Measurements from ENCODE around the gene EPN2. TPM values are rescaled to one million over a fixed set of nuclear protein-coding genes. Genes with fewer than 3 reads are reported as not detected.

The EPN2 gene
- total RNA-seq, 2 donors from 2014 or later = 74.1 to 82.2 TPM

DNA sequence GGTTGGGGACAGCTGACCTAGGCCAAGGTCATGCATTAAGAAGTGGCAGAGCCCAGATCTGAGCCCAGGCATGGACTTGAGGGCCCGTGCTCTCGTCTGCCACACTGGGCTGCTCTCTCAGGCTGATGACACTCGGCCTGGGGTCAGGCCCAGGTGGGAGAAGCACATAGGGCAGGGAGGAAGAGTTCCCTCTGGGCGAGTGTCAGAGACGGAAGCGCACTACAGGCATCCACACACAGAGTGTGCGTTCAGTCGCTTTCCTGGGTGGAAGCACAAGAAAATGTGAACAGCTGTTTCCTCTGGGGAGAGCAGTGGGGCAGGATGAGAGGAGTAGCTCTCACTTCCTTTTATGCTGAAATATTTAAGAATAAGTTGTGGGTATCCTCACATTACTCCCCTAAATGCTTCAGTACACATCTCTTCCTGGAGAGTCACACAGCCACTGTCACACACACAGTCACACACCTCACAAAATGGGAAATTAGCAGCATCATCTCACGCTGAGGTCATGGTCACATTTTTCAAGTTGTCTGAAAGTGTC, 65.7 kb downstream of the EPN2 start:
- DNase-seq (no peak), ATAC-seq (peak; percentile 15 to 25)
- intact Hi-C loops (cut with DNase I) = loop anchor here in 1 of 2 donors (2.0 kb wide), 1 partner anchor 34 kb away; no protein-coding TSS in a partner anchor

DNA sequence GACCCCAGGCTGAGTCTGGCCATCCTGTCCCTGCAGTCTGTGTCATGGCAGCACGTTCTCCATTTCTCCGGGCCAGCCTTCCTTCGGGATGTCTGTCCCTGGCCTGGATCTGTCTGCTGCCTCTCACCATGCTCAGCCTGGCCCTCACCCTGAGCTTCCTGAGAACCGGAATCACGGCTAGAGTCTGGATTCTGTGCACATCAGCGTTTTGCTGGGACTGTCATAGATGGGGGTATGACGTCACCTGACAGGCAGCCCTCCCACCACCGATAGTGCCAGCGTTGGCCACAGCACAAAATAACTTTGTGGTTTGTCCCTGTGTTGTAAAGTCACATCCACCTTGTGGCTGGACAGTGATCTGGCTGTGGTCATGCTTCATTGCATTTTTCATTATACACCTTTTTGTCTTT, 66.2 kb downstream of the EPN2 start:
- peak; percentile 38 for DNase-seq
- peak; percentile 38 to 53 for ATAC-seq
- intact Hi-C loops (cut with DNase I) = loop anchor here in 1 of 2 donors (2.0 kb wide), 1 partner anchor 35 kb away; no protein-coding TSS in a partner anchor

DNA sequence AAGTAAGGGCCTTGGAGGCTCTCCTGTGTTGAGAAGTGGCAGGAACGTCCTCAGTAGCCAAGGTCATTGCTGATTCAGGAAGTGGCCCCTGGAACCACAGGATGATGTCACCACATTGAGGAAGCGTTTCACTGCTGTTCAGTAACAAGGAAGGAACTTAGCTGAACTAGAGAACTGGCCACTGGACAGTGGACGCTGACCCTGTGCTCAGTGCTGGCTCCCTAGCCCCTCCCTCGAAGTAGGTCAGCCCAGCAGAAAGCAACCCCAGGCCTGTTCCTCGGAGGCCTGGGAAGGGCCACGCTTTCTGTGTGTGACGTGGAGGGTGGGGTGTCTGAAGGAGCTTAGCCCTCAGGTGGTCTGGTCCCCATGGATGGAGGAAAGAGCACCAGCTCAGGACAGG, 67.0 kb downstream of the EPN2 start:
- peak; percentile 45 to 75 for ATAC-seq
- peak; percentile 58 for DNase-seq
- intact Hi-C loops (cut with DNase I) = no loop called here

DNA sequence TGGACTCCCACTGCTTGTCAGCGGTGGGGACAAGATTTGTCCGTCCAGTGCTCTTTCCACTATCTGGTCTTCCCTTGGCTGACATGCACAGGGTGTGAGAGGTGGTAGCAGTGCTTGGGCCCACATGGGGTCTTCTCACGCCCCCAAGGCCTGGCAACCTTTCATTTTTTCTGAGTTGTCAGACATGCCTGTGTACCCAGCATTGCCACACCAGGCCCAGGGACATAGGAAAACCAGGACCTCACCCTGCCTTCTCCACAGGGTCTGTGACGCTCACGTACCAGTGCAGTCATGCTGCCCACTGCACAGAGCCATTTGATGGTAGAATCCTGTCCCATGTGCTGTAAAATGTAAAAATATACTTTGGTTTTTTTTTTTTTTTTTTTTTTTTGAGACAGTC, 67.6 kb downstream of the EPN2 start:
- intact Hi-C loops (cut with DNase I) = no loop called here
- ATAC-seq (no peak), DNase-seq (no peak)

DNA sequence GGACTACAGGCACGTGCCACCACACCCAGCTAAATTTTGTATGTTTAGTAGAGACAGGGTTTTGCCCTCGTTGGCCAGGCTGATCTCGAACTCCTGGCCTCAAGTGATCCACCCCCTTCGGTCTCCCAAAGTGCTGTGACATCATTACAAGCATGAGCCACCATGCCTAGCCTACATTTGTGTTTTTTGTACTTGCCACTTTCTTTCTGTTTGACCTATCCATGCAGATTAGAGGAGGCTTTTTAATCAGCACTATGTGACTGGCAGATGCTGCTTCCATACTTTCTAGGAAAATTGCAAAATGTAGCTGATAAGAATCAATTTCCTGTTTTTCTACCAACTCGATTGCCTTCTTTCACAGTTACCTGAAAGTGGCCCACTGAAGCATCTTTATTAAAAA, 68.1 kb downstream of the EPN2 start:
- no peak for ATAC-seq
- intact Hi-C loops (cut with DNase I) = no loop called here

DNA sequence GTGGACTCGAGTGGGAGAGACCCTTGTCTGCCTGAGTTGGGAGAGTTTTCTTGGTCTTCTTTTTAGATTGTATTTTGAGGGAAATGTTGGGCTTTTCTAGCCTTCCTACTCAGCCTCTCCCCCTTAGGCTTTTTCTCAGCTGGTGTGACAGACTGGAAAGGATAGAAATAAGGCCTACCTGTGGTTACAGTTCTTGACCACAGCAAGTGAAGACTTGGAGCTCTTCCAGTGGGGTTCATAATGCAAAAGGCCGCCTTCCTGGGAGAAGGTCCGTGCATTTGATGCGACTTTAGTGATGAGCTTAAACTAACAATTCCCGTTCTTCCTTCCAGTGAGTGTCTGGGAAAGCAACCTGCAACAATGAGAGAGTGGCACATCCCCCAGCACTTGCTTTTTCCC, 68.6 kb downstream of the EPN2 start:
- ATAC-seq (no peak), DNase-seq (no peak)
- intact Hi-C loops (cut with DNase I) = no loop called here

More for the DNA sequence above, 68.1 kb downstream of the EPN2 start:
- no peak for DNase-seq

DNA sequence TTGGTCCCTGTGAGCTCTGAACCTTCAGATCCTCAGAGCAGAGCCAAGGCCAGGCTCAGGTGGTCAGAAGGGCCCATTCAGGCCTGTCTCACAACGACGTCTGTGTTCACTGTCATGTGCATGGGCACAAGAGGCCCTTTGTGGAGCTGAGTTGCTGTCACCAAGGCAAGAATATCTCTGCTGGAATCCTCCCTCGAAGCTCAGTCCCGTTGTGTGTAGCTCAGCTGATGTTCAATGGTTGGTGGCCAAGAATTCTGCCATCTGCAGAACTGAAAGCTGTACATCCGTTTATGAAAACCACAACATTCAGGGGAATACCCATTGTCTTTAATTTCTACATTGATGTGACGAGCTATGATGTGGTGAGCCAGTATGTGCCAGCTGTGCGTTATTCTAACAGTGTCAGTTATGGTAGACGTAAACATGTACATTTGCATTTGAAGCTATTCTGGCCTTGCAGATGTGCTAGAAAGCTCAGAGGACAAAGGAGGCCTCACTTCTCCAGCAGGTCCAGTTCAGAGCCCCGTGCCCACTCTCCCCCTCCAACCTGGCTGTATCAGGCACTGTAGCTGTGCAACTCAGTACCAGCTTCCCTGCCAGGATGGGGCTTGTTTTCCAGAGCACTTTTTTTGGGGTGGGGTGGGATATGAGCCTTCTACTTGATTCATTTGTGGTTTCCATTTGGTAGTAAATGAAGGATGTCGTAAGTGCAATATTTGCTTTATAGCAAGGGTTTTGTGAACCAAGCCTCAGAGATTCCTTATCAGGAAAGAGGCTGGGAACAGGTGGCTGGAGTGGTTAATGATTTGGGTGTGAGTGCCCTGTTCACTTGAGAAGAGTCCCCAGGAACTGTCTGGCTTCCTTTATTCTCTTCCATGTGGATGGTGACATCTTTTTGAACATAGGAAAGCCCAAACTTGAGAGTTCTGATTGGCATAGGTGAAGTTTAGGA, 69.3 kb downstream of the EPN2 start:
- DNase-seq = peak; percentile 15
- intact Hi-C loops (cut with DNase I) = no loop called here
- peak in 1 of 2 donors; percentile 9 for ATAC-seq

DNA sequence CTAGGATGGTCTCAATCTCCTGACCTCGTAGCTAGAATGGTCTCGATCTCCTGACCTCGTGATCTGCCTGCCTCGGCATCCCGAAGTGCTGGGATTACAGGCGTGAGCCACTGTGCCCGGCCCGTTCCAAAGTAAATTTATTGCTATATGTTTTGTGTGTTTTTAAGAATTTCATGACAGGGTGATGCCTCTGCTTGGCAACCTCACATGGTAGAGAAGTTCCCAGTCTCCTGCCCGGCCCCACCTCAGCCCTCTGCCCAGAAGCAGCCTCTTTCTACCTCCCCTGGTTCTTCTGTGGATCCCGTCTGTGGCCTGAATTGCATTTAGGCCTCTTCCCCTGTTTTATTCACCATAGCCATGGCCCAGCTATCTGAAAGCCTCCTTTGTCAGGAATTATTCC, 70.4 kb downstream of the EPN2 start:
- intact Hi-C loops (cut with DNase I) = no loop called here
- no peak for DNase-seq

DNA sequence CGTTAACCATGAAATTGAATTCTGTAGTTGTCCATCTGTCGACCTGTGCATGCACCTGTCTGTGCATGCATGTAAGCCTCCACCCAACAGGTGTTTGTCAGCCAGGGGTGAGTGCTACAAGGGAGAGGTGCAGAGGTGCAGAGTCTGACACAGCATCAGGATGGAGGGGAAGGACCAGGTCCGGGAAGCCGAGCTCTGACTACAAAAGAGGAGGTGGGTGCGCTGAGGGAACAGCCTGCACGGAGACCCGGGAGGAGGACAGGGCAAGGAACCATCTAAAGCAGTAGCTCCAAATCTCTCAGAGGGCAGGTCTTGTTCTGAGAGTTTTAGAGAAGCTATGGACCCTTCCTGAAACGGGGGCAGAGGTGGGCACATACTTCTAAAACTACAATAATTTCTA, 71.2 kb downstream of the EPN2 start:
- no peak for ATAC-seq
- intact Hi-C loops (cut with DNase I) = no loop called here
- peak; percentile 2 for DNase-seq

More for the DNA sequence above, 70.4 kb downstream of the EPN2 start:
- no peak for ATAC-seq

DNA sequence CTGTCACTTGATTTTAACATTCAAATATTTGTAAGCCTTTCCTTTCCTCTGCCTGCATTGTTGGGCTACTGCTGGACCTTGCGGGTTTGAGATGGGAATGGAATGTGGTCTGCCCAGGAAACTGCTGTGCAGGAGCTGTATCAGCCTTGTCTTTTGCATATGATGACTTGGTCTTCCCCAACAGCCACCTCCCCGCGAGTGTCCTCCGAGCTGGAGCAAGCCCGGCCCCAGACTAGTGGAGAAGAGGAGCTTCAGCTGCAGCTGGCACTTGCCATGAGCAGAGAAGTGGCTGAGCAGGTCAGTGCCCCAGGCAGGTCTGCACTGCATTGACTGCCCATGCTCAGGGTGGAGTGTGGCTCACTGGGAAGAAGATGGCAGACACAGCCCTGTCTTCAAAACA, 72.5 kb downstream of the EPN2 start:
- ATAC-seq (no peak), DNase-seq (peak; percentile 9)
- intact Hi-C loops (cut with DNase I) = no loop called here

DNA sequence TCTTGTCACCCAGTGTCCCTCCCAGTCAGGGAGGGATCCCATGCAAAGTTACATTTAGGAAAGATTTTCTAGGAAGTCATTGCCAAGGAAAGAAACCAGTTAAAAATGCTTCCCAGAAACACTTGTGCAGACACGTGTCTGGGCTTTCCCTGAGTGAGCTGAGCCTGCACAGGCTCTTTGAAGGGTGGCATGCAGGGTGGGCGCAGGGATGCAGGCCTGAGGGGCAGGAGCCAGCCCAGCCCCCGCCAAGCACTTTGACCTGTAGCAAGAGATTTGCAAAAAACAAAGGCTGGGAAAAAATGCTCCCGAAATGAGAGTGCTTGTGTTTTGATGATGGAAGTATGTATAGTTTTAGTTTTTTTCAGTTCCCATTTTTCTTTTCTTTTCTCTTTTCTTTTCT, 73.0 kb downstream of the EPN2 start:
- DNase-seq (no peak), ATAC-seq (no peak)
- intact Hi-C loops (cut with DNase I) = no loop called here

DNA sequence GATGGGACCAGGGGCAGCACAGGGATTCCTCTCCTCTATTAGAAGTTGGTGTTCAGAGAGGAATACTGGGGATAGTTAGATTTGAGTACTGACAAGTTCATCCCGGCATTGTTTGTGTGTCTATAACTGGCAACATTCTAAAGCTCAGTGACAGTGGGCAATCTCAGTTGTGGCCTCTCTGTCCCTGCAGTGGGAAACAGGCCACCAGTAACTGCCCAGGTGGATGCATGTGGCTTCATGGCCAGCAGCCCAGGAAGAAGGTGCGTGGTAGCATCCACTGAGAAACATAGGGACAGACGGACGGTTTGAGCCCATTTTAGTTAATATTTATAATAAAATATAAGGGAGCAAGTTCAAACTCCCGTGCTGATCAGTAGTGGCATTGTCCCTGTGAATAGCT, 73.8 kb downstream of the EPN2 start:
- intact Hi-C loops (cut with DNase I) = no loop called here
- DNase-seq = no peak
- ATAC-seq = no peak

DNA sequence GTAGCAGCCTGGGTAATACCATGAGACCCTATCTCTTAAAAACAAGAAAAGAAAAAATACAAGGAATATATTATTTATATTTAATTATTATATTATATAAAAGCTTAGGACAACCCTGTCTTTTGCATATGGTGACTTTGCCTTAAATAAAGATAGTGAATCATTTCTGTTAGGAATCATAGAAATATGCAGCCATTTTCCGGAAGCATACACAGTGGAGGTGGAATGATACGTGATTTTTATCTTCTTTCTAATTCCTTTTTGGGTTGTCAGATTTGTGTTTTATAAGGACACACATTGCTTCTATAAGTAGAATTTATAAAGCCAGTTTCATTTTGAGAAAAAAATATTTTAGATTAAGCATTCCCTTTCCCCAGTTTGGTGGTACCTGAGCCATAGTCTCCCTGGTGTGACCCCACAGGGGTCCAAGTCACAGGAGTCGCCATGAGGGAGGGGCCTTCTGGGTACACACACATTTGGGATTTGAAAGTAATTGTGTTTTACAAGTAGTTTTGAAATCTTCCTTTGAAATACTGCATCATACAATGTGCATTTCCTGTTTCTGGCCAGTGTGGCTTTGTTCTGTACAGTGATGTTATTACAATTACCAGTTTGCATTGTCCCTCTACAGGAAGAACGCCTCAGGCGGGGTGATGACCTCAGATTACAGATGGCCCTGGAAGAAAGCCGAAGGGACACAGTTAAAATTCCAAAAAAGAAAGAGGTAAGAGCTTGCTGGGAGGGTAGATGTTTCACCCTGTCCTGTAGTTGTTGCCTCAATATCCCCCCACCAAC, 74.5 kb downstream of the EPN2 start:
- ATAC-seq (peak; percentile 35 to 39), DNase-seq (peak; percentile 25)
- intact Hi-C loops (cut with DNase I) = no loop called here

DNA sequence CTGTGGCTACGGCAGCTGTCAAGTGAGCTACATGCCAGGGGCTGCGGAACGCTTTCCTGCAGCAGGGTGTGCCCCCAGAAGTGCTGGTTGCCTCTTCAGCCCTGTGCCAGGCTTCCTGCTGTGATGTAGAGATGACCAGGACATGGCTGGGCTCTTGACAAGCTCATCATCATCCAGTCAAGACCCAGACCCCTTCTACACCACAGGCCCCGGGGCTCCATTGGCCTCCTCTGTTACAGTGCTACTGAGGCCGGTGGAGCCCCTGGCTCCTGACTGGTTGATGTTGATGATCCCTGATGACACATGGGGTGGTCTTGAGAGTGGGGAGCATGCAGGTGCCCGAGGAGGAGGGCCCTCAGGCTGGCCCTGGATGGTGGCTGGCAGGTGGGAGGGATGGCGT, 75.2 kb downstream of the EPN2 start:
- ATAC-seq (no peak), DNase-seq (peak; percentile 18)
- intact Hi-C loops (cut with DNase I) = no loop called here

DNA sequence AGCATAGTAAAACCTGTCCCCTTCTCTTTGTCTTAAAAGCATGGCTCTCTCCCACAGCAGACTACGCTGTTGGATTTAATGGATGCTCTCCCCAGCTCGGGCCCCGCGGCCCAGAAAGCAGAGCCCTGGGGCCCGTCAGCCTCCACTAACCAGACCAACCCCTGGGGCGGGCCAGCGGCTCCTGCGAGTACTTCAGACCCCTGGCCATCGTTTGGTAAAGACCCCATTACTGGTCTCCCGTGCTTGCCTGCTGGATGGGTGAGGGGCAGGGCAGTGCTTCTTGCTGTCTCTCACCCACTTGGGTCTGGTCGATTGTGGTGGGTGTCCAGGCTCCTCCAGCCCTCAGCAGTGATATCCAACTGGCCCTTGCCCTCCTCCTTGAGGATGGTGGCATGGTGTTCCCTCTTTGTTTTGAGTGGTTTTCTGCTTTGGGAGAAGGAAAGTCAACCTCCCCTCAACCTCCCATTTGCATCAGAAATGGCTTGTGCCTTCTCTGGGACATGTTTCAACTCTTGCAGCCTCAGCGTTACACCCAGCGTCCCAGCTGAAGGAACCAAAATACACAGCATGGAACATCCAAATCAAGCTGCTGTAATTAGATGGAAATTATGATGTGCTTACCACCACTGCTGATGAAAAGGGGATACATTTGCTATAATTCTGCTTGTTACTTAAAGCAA, 76.0 kb downstream of the EPN2 start:
- ATAC-seq = no peak
- peak; percentile 14 for DNase-seq

DNA sequence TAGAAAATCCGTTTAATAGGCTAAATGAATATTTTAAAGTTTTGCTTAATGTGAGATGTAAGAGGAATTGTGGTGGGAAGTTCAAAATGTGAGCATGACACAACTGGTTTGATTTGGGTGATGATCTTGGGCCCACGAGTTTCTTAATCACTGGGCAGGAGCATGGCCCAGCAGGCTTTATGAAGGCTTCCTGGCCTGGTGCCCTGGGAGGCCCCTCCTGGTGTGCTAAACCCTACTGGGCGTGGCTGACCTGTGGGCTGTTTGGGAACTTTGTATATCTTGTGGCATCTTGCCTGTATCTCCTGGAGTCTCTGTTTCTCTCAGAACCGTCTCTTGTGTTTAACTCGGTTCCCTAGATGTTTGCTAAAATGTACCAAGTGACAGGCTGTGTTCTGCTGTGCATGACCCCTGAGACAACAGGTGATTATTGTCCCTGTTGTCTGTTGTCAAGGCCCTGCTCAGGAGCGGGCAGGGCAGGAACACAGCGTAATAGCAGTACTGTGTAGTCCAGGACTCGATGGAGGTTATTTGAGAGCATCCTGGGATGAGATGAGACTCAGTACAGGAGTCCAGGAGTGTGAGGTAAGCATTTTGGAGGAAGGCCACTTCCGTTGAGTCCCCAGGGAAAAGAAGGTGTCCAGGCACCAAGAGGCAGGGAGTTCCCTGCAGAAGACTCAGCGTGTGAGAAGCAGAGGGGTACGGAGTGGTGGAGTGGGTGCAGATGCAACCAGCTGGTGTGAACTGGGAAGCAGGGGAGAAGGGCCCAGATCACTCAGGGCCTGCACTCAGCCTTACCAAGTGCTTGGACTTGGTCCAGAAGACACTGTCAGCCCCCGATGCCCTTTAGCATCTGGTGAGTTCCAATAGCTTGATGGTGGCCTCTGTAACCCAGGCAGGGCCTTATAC, 76.8 kb downstream of the EPN2 start:
- no peak for ATAC-seq
- no peak for DNase-seq
- intact Hi-C loops (cut with DNase I) = no loop called here

More for the DNA sequence above, 76.0 kb downstream of the EPN2 start:
- intact Hi-C loops (cut with DNase I) = no loop called here

DNA sequence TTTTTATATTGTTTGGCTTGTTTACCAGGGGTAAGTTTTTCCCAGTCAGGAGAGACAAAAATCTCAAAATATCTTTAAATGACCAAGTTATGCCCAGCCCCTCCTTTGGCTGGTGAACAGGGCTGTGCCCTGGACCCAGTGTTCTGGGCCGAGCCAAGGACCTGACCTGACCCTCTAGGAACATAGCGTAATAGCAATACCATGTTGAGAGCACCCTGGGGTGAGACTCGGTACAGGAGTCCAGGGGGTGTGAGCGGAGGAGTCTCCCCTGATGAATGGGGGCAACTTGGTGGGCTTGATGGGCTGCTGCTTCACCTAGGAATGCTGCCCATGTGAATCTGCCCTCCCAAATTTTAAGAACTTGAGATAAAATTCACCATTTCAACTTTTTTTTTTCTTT, 77.9 kb downstream of the EPN2 start:
- DNase-seq = no peak

DNA sequence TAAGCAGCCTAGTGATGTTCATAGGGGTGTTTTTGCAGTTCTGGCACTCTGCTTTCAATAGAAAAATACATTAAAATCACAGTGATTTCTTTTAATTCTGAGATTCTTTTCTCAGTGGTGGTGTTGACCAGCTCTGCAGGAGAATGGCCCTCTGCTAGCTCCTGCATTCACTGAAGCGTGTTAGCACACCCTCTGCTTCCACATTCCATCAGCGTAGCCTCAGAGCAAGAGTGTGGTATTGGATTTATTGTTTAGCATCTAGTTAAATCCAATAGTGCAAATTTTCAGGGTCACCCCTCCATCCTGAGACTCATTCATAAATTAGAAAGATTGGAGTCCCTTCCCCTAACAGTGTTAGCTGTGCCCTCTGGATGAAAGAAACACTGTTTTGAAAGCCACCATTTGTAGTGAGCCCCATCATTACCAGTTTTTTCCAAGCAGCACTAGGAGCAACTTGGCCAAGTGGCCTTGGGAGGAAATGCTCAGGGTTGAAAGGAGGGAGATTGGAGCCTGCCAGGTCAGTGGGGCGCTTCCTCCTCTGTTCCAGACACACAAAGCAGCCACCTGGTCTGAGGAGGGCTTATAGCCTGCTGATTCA, 79.7 kb downstream of the EPN2 start:
- DNase-seq (no peak), ATAC-seq (no peak)
- intact Hi-C loops (cut with DNase I) = loop anchor here in 1 of 2 donors (2.0 kb wide), 1 partner anchor 20 kb away; no protein-coding TSS in a partner anchor

More for the DNA sequence above, 77.9 kb downstream of the EPN2 start:
- ATAC-seq = no peak
- intact Hi-C loops (cut with DNase I) = no loop called here
